PC-3 (cell line): Measurements from ENCODE around the gene GLRX. TPM values are rescaled to one million over a fixed set of nuclear protein-coding genes. Genes with fewer than 3 reads are reported as not detected.
"Not testable (repeated sequence)": the region's sequence is repeated elsewhere in the genome, so short reads cannot be mapped to it uniquely, and the experiment has no call there.

ENCODE experiments used
- ATAC-seq: fragments of 200-7000 bp; cut with Tn5 transposase; 2 replicates; pipeline ENCODE4 v1.9.1; 2020; ENCODE audit warnings: mild to moderate bottlenecking, moderate library complexity
- BruUV-seq: library from RNA; stranded (reverse); fragments of 400-500 nt; replicated peaks from 2 replicates; lab custom pipeline; 2021; lab: Mats Ljungman, UMichigan
- CTCF ChIA-PET: fragments of 300-600 bp; sonication (Branson Sonifier 250); formaldehyde crosslinking; loops from one replicate; lab custom pipeline; 2022; ENCODE audit warnings: antibody characterized with exemption; lab: Charles Lee
- POLR2A ChIA-PET: fragments of 300-600 bp; sonication (Branson Sonifier 250); formaldehyde crosslinking; loops from one replicate; lab custom pipeline; 2022; ENCODE audit warnings: antibody characterized with exemption; ENCODE audit not compliant: unreplicated experiment; lab: Charles Lee
- DNase-seq: peaks from one replicate; pipeline ENCODE4 v3.0.0-alpha.2; 2015
- H2AFZ ChIP-seq: fragments of 300-600 bp; sonication (generic); 2 replicates; pipeline ENCODE4 v1.6.0; 2016; ENCODE audit warnings: antibody characterized with exemption, low read length
- H3F3A ChIP-seq: fragments of 300-600 bp; sonication (generic); one replicate; pipeline ENCODE4 v1.6.0; 2017; ENCODE audit warnings: antibody characterized with exemption, low read length, control low read depth, mild to moderate bottlenecking; ENCODE audit not compliant: unreplicated experiment
- H3K27ac ChIP-seq: fragments of 300-600 bp; sonication (generic); 2 replicates; pipeline ENCODE4 v1.5.1; 2016; ENCODE audit warnings: mild to moderate bottlenecking, low read length
- H3K27me3 ChIP-seq: fragments of 300-600 bp; sonication (generic); 2 replicates; pipeline ENCODE4 v1.6.1; 2016; ENCODE audit warnings: low read length, mixed read lengths
- H3K36me3 ChIP-seq: fragments of 300-600 bp; sonication (generic); 2 replicates; pipeline ENCODE4 v1.6.1; 2016; ENCODE audit warnings: low read depth, mixed run types, low read length, mixed read lengths
- H3K4me1 ChIP-seq: fragments of 300-600 bp; sonication (generic); 2 replicates; pipeline ENCODE4 v1.5.1; 2016; ENCODE audit warnings: low read length; ENCODE audit not compliant: insufficient read depth
- H3K4me2 ChIP-seq: fragments of 300-600 bp; sonication (generic); 2 replicates; pipeline ENCODE4 v1.6.0; 2016; ENCODE audit warnings: low read length
- H3K4me3 ChIP-seq: fragments of 300-600 bp; sonication (generic); 2 replicates; pipeline ENCODE4 v1.5.1; 2016; ENCODE audit warnings: mild to moderate bottlenecking, low read length, mixed read lengths
- H3K79me2 ChIP-seq: fragments of 300-600 bp; sonication (generic); 2 replicates; pipeline ENCODE4 v1.6.1; 2017; ENCODE audit warnings: low read length, mixed read lengths
- H3K9ac ChIP-seq: fragments of 300-600 bp; sonication (generic); 2 replicates; pipeline ENCODE4 v1.6.0; 2016; ENCODE audit warnings: mild to moderate bottlenecking, low read length
- H3K9me2 ChIP-seq: fragments of 300-600 bp; sonication (generic); replicated peaks from 2 replicates; pipeline ENCODE4 v1.6.1; 2016; ENCODE audit warnings: mixed run types, low read length, mixed read lengths
- H3K9me3 ChIP-seq: fragments of 300-600 bp; sonication (generic); 2 replicates; pipeline ENCODE4 v1.6.1; 2016; ENCODE audit warnings: low read length, mixed read lengths
- H4K20me1 ChIP-seq: fragments of 300-600 bp; sonication (generic); 2 replicates; pipeline ENCODE4 v1.6.1; 2016; ENCODE audit warnings: low read length, mixed read lengths
- EZH2 ChIP-seq: fragments of 300-600 bp; sonication (generic); IDR thresholded peaks from one replicate; pipeline ENCODE4 v1.6.1; 2017; ENCODE audit warnings: antibody characterized with exemption, mild to moderate bottlenecking, low read length; ENCODE audit not compliant: unreplicated experiment
- EZH2phosphoT487 ChIP-seq: fragments of 300-600 bp; sonication (generic); IDR thresholded peaks from 2 replicates; pipeline ENCODE4 v1.6.1; 2018; ENCODE audit warnings: mild to moderate bottlenecking, antibody characterized with exemption, low read length, borderline replicate concordance
- intact Hi-C: fragments of 100-400 bp; cut with micrococcal nuclease; formaldehyde crosslinking; loops from 2 replicates; pipeline ENCODE4 v1.9.0; 2023
- total RNA-seq: library from RNA; depleted of rRNA; stranded (reverse); fragments of >200 nt; gene quantifications from 2 replicates; pipeline ENCODE4 v1.2.3, GENCODE V29; 2014
- TF ChIP-seq, protein P1 (sequence below): fragments of 300-600 bp; sonication (generic); conservative IDR thresholded peaks from 2 replicates; pipeline ENCODE4 v1.5.1; 2017; ENCODE audit warnings: antibody characterized with exemption, low read depth, mild to moderate bottlenecking, low read length

Gene GLRX
- total RNA-seq, 1 experiment from 2014 or later, result 27.4 TPM

DNA sequence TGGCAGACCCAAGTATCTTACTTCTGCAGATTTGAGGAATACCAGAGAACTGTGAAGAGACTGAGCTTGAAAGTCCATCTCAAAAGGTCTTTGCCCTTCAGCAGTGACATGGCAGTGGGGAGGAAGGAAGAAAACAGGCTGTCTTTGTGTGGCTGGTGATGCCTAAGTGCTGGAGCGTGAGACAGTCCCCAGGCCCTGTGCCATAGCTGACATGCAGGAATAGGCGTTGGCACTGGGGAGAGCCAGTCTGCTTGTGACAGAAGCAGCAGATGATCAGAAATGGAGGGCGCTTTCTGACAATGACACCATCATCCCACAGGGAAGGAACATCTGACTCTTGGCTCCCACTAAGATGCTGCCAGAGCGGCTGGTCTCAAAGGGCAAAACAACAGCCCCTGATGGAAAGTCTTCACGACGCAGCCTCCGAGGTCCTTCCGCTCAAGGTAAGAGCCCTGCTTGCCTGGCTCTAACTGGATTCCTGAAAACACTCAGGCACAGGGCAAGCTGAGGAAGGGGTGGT lies 15.5 kb upstream of the GLRX start:
- no peak overlapping the region for H3K4me2 ChIP-seq
- H3K4me1 ChIP-seq, result peaks cover 16% of the 10 kb centered on the region
- H3K79me2 ChIP-seq, result no peaks in the 10 kb centered on the region
- no peaks in the 10 kb centered on the region for H4K20me1 ChIP-seq
- ATAC-seq (no peak), DNase-seq (no peak)
- TF ChIP-seq, protein P1, sequence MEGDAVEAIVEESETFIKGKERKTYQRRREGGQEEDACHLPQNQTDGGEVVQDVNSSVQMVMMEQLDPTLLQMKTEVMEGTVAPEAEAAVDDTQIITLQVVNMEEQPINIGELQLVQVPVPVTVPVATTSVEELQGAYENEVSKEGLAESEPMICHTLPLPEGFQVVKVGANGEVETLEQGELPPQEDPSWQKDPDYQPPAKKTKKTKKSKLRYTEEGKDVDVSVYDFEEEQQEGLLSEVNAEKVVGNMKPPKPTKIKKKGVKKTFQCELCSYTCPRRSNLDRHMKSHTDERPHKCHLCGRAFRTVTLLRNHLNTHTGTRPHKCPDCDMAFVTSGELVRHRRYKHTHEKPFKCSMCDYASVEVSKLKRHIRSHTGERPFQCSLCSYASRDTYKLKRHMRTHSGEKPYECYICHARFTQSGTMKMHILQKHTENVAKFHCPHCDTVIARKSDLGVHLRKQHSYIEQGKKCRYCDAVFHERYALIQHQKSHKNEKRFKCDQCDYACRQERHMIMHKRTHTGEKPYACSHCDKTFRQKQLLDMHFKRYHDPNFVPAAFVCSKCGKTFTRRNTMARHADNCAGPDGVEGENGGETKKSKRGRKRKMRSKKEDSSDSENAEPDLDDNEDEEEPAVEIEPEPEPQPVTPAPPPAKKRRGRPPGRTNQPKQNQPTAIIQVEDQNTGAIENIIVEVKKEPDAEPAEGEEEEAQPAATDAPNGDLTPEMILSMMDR, result no peak
- TF ChIP-seq EZH2phosphoT487 (no peak), EZH2 (no peak)
- no peak overlapping the region for H3K9ac ChIP-seq
- no peak overlapping the region for H3K27ac ChIP-seq
- intact Hi-C loops, result no loop called here
- no peaks in the 10 kb centered on the region for H3F3A ChIP-seq
- ChIA-PET POLR2A (no interaction called here), CTCF (no interaction called here)
- no peaks in the 10 kb centered on the region for H3K9me3 ChIP-seq
- no peaks in the 10 kb centered on the region for H3K27me3 ChIP-seq
- no peaks in the 10 kb centered on the region for H3K9me2 ChIP-seq
- no peaks in the 10 kb centered on the region for H3K36me3 ChIP-seq
- H2AFZ ChIP-seq, result no peak overlapping the region
- no peak overlapping the region for H3K4me3 ChIP-seq
- BruUV-seq, result no TSS peak

DNA sequence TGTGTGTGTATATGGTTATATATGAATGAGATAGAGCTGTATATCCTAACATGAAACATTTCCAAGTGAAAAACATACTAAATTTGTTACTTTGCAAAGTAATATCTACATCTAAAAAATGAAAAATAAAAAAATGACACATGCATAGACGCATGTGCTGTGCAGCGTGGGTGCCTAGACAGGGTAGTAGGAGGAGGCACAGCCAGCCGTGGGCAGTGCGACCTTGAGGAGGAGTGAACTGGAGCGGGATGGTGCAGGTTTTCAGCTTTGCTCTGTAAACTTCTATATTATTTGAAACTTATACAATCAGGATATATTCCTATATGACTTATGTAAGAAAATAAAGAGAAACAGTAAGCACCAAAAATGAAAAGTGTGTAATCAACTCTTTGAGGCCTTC lies 15.0 kb upstream of the GLRX start:
- ATAC-seq (no peak), DNase-seq (no peak)
- Histone ChIP-seq H3K36me3 (no peaks in the 10 kb centered on the region), H3K4me2 (no peak overlapping the region), H3K27ac (no peak overlapping the region), H3K79me2 (no peaks in the 10 kb centered on the region), H4K20me1 (no peaks in the 10 kb centered on the region), H3K4me1 (peaks cover 14% of the 10 kb centered on the region), H3K9me3 (no peaks in the 10 kb centered on the region), H3K4me3 (no peak overlapping the region), H2AFZ (no peak overlapping the region), H3K9me2 (no peaks in the 10 kb centered on the region), H3K27me3 (no peaks in the 10 kb centered on the region), H3K9ac (no peak overlapping the region), H3F3A (no peaks in the 10 kb centered on the region)
- TF ChIP-seq, protein P1, result no peak
- no peak for TF ChIP-seq EZH2phosphoT487
- no peak for TF ChIP-seq EZH2
- no TSS peak for BruUV-seq
- intact Hi-C loops, result no loop called here
- POLR2A ChIA-PET, result no interaction called here
- CTCF ChIA-PET, result no interaction called here

DNA sequence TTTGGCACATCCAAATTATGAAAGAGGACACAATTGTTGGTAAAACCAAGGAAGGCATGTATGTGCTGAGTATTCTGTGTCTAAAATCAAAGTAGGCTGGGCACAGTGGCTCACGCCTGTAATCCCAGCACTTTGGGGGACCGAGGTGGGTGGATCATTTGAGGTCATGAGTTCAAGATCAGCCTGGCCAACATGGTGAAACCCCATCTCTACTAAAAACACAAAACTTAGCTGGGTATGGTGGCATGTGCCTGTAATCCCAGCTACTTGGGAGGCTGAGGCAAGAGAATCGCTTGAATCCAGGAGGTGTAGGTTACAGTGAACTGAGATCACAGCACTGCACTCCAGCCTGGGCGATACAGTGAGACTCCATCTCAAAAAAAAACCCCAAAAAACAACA lies 14.4 kb upstream of the GLRX start:
- H4K20me1 ChIP-seq, H3K9me2 ChIP-seq, BruUV-seq, H3K27ac ChIP-seq, H3K4me3 ChIP-seq, H3K9me3 ChIP-seq, H3K4me2 ChIP-seq, H2AFZ ChIP-seq, H3F3A ChIP-seq, H3K9ac ChIP-seq, CTCF ChIA-PET, DNase-seq, H3K79me2 ChIP-seq, H3K36me3 ChIP-seq, ATAC-seq, H3K27me3 ChIP-seq: not testable (repeated sequence)
- intact Hi-C loops, result loop anchor here (1.0 kb wide), 1 partner anchor 15 kb away; the partner anchor contains the start of gene GLRX
- POLR2A ChIA-PET, result interaction anchor here (1.0 kb wide), 1 partner anchor 14 kb away, joined by 4 read pairs; no protein-coding TSS in a partner anchor
- peaks cover 14% of the 10 kb centered on the region for H3K4me1 ChIP-seq
